Left lobe of liver (tissue), 2 donors: ENCODE measurements around the gene MTM1. TPM values are rescaled to one million over a fixed set of nuclear protein-coding genes. Genes with fewer than 3 reads are reported as not detected.

ENCODE experiments used
- ATAC-seq: fragments of 200-7000 bp; cut with Tn5 transposase; one replicate; pipeline ENCODE4 v1.9.1; 2020; ENCODE audit warnings: mild to moderate bottlenecking, moderate library complexity
- DNase-seq: peaks from one replicate; pipeline ENCODE4 v3.0.0-alpha.2; 2020; ENCODE audit warnings: low spot score
- total RNA-seq: library from RNA; stranded (reverse); gene quantifications from one replicate; pipeline ENCODE4 v1.2.1, GENCODE V29; 2021
- donor health status: DM: no; HTN: no; CAD: no; lungs with moderate emphysema.
- donor health status: DM: no; HTN: yes; CAD: no.

MTM1 gene
- total RNA-seq, 1 donor from 2014 or later, result 17.2 TPM

GRCh38 chrX:150599226-150599625, 30.8 kb downstream of the MTM1 start:
- DNase-seq (no peak), ATAC-seq (no peak)

- no peak for ATAC-seq
- no peak for DNase-seq
These were observed 33.9 kb downstream of the MTM1 start for GRCh38 chrX:150602296-150602695.

- ATAC-seq (no peak), DNase-seq (no peak)
These were observed 34.3 kb downstream of the MTM1 start for GRCh38 chrX:150602743-150603142.

- DNase-seq (no peak), ATAC-seq (peak; percentile 79)
These were observed 37.2 kb downstream of the MTM1 start for GRCh38 chrX:150605603-150606002.

GRCh38 chrX:150607201-150607600, 38.8 kb downstream of the MTM1 start:
- no peak for ATAC-seq
- no peak for DNase-seq

GRCh38 chrX:150610043-150610442, 41.6 kb downstream of the MTM1 start:
- ATAC-seq (peak; percentile 88), DNase-seq (peak; percentile 45)

- DNase-seq, result no peak
- no peak for ATAC-seq
These were observed 42.0 kb downstream of the MTM1 start for GRCh38 chrX:150610446-150610845.

GRCh38 chrX:150615356-150615755, 46.9 kb downstream of the MTM1 start:
- ATAC-seq (no peak), DNase-seq (no peak)

- DNase-seq (no peak), ATAC-seq (no peak)
These were observed 47.9 kb downstream of the MTM1 start for GRCh38 chrX:150616179-150616862.

- DNase-seq (no peak), ATAC-seq (no peak)
These were observed 48.4 kb downstream of the MTM1 start for GRCh38 chrX:150616863-150617198.

GRCh38 chrX:150621652-150622051, 53.2 kb downstream of the MTM1 start:
- ATAC-seq (no peak), DNase-seq (no peak)

- ATAC-seq (no peak), DNase-seq (no peak)
These were observed 55.2 kb downstream of the MTM1 start for GRCh38 chrX:150623583-150623982.

GRCh38 chrX:150625097-150625496, 56.7 kb downstream of the MTM1 start:
- DNase-seq, result no peak
- ATAC-seq, result no peak

- ATAC-seq (no peak), DNase-seq (no peak)
These were observed 57.5 kb downstream of the MTM1 start for GRCh38 chrX:150625875-150626274.

- DNase-seq (no peak), ATAC-seq (no peak)
These were observed 59.5 kb downstream of the MTM1 start for GRCh38 chrX:150627957-150628356.

- DNase-seq (no peak), ATAC-seq (no peak)
These were observed 67.5 kb downstream of the MTM1 start for GRCh38 chrX:150635952-150636351.

- ATAC-seq (no peak), DNase-seq (no peak)
These were observed 74.0 kb downstream of the MTM1 start for GRCh38 chrX:150642423-150642822.

- no peak for ATAC-seq
These were observed 74.8 kb downstream of the MTM1 start for GRCh38 chrX:150643271-150643670.

GRCh38 chrX:150643958-150644357, 75.5 kb downstream of the MTM1 start:
- DNase-seq, result no peak
- ATAC-seq, result no peak

More at GRCh38 chrX:150643271-150643670, 74.8 kb downstream of the MTM1 start:
- no peak for DNase-seq

GRCh38 chrX:150644422-150644821, 76.0 kb downstream of the MTM1 start:
- no peak for DNase-seq
- no peak for ATAC-seq

GRCh38 chrX:150647331-150647730, 78.9 kb downstream of the MTM1 start:
- DNase-seq, result no peak

GRCh38 chrX:150648296-150648940, 80.0 kb downstream of the MTM1 start:
- no peak for DNase-seq

More at GRCh38 chrX:150647331-150647730, 78.9 kb downstream of the MTM1 start:
- ATAC-seq, result no peak

More at GRCh38 chrX:150648296-150648940, 80.0 kb downstream of the MTM1 start:
- ATAC-seq, result no peak
